Vagina (tissue), 2 donors: ENCODE results near the gene RAB6B. TPM values are rescaled to one million over a fixed set of nuclear protein-coding genes. Genes with fewer than 3 reads are reported as not detected.

Experiments used
- DNase-seq, 2 donors: peaks; one replicate each; pipeline ENCODE4 v3.0.0-alpha.2; 2017; ENCODE audit errors: extremely low spot score in 2 of 2
- H3K27ac ChIP-seq: fragments of 200-600 bp; sonication (generic); one replicate; pipeline ENCODE4 v1.5.1; 2019
- H3K27me3 ChIP-seq: fragments of 200-600 bp; sonication (generic); one replicate; pipeline ENCODE4 v1.5.1; 2019
- H3K36me3 ChIP-seq, 2 donors: fragments of 200-600 bp; sonication (generic); one replicate each; pipeline ENCODE4 v1.5.1; 2017 to 2019
- H3K4me1 ChIP-seq: fragments of 200-600 bp; sonication (generic); one replicate; pipeline ENCODE4 v1.5.1; 2019
- H3K4me3 ChIP-seq, 2 donors: fragments of 200-600 bp; sonication (generic); 1 replicate in 1 of 2; 2 replicates in 1 of 2; pipeline ENCODE4 v1.5.1; 2016 to 2019
- H3K9me3 ChIP-seq: fragments of 200-600 bp; sonication (generic); one replicate; pipeline ENCODE4 v1.5.1; 2019
- CTCF ChIP-seq, 3 experiments: fragments of 450-650 bp in 2 of 3; fragments of 200-600 bp in 1 of 3; sonication (generic) in 1 of 3; IDR thresholded peaks; one replicate each; pipeline ENCODE4 v1.5.1; 2017 to 2019; ENCODE audit warnings: antibody characterized with exemption in 3 of 3, mild to moderate bottlenecking in 2 of 3, moderate library complexity in 2 of 3
- POLR2A ChIP-seq, 2 donors: fragments of 450-650 bp; IDR thresholded peaks; one replicate each; pipeline ENCODE4 v1.6.1; 2017; ENCODE audit warnings: antibody characterized with exemption in 2 of 2, mild to moderate bottlenecking in 2 of 2, moderate library complexity in 2 of 2
- POLR2AphosphoS5 ChIP-seq, 2 donors: sonication (generic); formaldehyde crosslinking; IDR thresholded peaks; one replicate each; pipeline ENCODE4 v1.9.0; 2017; ENCODE audit warnings: antibody characterized with exemption in 2 of 2, mild to moderate bottlenecking in 2 of 2, low read depth in 1 of 2; ENCODE audit not compliant: insufficient read depth in 1 of 2
- intact Hi-C: fragments of 100-400 bp; cut with DNase I; formaldehyde crosslinking; loops from one replicate; pipeline ENCODE4 v1.15.1; 2023
- total RNA-seq: library from RNA; depleted of rRNA; stranded (reverse); fragments of >200 nt; gene quantifications from one replicate; pipeline ENCODE4 v1.2.3, GENCODE V29; 2016

The RAB6B gene
- total RNA-seq, 1 donor from 2014 or later: 3.7 TPM

DNA sequence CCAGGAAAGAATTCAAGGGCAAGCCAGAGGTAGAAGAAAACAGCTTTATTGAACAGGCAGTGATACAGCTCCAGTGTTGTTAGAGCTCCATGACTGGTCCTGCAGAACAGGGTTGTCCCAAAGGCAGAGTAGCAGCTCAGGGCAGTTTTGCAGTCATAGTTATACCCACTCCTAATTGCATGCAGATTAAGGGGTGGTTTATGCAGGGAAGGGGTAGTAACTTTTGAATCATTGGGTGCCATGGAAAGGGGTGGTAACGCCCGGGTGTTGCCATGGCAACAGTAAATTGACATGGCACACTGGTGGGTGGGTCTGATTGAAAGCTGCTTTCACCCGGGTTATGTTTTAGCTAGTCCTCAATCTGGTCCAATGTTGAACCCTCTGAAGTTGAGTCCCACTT is 9.7 kb upstream of the RAB6B start:
- H3K4me3 ChIP-seq: no peak overlapping the region
- TF ChIP-seq POLR2A (IDR thresholded peaks at IDR 0.05) (no peak), POLR2AphosphoS5 (IDR thresholded peaks at IDR 0.05; ENCODE audit: insufficient read depth in 1 of 2, low read depth in 1 of 2) (no peak), CTCF (IDR thresholded peaks at IDR 0.05) (no peak)
- no peak overlapping the region for H3K27ac ChIP-seq
- no peaks in the 10 kb centered on the region for H3K9me3 ChIP-seq
- H3K36me3 ChIP-seq: no peaks in the 10 kb centered on the region
- no peaks in the 10 kb centered on the region for H3K27me3 ChIP-seq
- DNase-seq: no peak
- intact Hi-C loops: no loop called here
- H3K4me1 ChIP-seq: no peaks in the 10 kb centered on the region

DNA sequence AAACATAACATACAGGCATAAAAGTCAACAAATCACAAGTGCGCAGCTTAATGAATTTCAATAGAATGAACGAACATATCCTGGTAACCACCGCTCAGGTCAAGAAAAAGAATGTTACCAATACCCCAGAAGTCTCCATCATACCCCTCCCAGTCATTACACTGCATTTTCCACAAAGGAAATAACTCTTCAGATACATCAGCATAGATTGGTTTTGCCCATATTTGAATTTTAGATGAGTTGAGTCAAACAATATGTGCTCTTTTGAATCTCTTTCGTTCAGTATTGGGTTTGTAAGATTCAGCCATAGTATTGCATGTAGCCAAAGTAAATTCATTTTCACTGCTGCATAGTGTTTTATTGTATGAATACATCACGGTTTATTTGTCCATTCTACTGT is 6.2 kb upstream of the RAB6B start:
- H3K36me3 ChIP-seq: no peaks in the 10 kb centered on the region
- H3K27me3 ChIP-seq: no peaks in the 10 kb centered on the region
- no peaks in the 10 kb centered on the region for H3K4me1 ChIP-seq
- no peak for TF ChIP-seq CTCF (IDR thresholded peaks at IDR 0.05)
- TF ChIP-seq POLR2A (IDR thresholded peaks at IDR 0.05): no peak
- no peak for TF ChIP-seq POLR2AphosphoS5 (IDR thresholded peaks at IDR 0.05; ENCODE audit: insufficient read depth in 1 of 2, low read depth in 1 of 2)
- H3K9me3 ChIP-seq: no peaks in the 10 kb centered on the region
- no peak overlapping the region for H3K4me3 ChIP-seq
- H3K27ac ChIP-seq: no peak overlapping the region
- DNase-seq: no peak
- intact Hi-C loops: no loop called here

DNA sequence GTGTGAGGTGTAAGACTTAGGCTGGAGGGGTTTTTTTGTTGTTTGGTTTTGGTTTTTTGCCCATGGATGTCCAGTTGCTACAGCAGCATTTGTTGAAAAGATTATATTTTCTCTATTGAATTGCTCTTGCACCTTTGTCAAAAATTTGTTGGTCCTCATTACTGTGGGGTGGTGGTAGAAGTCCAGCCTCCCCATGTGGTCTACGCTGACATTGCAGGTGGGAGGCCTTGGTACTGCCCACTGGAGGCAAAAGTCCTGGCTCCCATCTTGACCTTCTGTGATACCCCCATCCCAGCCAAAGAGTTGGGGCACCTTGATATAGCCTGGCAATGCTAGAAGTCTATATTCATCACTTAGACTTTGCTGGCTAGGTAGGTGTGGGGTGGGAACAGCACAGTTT is 5.4 kb upstream of the RAB6B start:
- TF ChIP-seq POLR2A (IDR thresholded peaks at IDR 0.05) (no peak), CTCF (IDR thresholded peaks at IDR 0.05) (no peak), POLR2AphosphoS5 (IDR thresholded peaks at IDR 0.05; ENCODE audit: insufficient read depth in 1 of 2, low read depth in 1 of 2) (no peak)
- H3K9me3 ChIP-seq: no peaks in the 10 kb centered on the region
- intact Hi-C loops: no loop called here

DNA sequence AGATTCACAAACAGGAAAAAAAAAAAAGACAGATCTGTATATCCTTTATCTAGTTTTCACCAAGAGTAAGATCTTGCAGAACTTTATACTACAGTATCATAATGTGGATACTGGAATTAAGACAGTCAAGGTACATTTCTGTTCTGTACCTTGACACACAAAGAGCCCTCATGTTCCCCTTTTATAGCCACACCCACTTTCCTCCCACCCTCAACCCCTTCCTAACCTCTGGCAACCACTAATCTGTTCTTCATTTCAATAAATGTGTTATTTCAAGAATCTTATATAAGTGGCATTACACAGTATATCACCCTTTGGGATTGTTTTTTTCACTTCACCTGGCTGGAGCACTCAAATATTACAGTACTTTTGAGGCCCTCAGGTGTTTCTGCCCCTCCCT is 3.6 kb upstream of the RAB6B start:
- Histone ChIP-seq H3K36me3 (no peaks in the 10 kb centered on the region), H3K27ac (no peak overlapping the region), H3K4me1 (peaks cover 16% of the 10 kb centered on the region), H3K4me3 (no peak overlapping the region), H3K27me3 (no peaks in the 10 kb centered on the region), H3K9me3 (no peaks in the 10 kb centered on the region)
- intact Hi-C loops: no loop called here
- no peak for DNase-seq
- TF ChIP-seq POLR2A (IDR thresholded peaks at IDR 0.05) (no peak), CTCF (IDR thresholded peaks at IDR 0.05) (no peak), POLR2AphosphoS5 (IDR thresholded peaks at IDR 0.05; ENCODE audit: insufficient read depth in 1 of 2, low read depth in 1 of 2) (no peak)

More for the DNA sequence above, 5.4 kb upstream of the RAB6B start:
- no peak overlapping the region for H3K27ac ChIP-seq
- H3K36me3 ChIP-seq: no peaks in the 10 kb centered on the region
- H3K27me3 ChIP-seq: no peaks in the 10 kb centered on the region
- no peak for DNase-seq
- no peak overlapping the region for H3K4me3 ChIP-seq
- H3K4me1 ChIP-seq: peaks cover 5% of the 10 kb centered on the region

GRCh38 chr3:133897547-133897946 is 1.9 kb upstream of the RAB6B start:
- intact Hi-C loops: no loop called here
- no peaks in the 10 kb centered on the region for H3K27me3 ChIP-seq
- no peaks in the 10 kb centered on the region for H3K36me3 ChIP-seq
- H3K4me3 ChIP-seq: no peak overlapping the region
- H3K9me3 ChIP-seq: no peaks in the 10 kb centered on the region
- no peak overlapping the region for H3K27ac ChIP-seq
- DNase-seq: no peak
- TF ChIP-seq CTCF (IDR thresholded peaks at IDR 0.05): no peak
- no peak for TF ChIP-seq POLR2A (IDR thresholded peaks at IDR 0.05)
- no peak for TF ChIP-seq POLR2AphosphoS5 (IDR thresholded peaks at IDR 0.05; ENCODE audit: insufficient read depth in 1 of 2, low read depth in 1 of 2)
- H3K4me1 ChIP-seq: peaks cover 16% of the 10 kb centered on the region
